ENCODE data around the gene PTPRD. TPM values are rescaled to one million over a fixed set of nuclear protein-coding genes. Genes with fewer than 3 reads are reported as not detected.

The PTPRD gene
- total RNA-seq, 2 experiments from 2014 or later, result 0.03 TPM; not detected in 1

GRCh38 chr9:8838136-8838535 is 1774.7 kb downstream of the PTPRD start:
- no peak overlapping the region for H3K4me3 ChIP-seq (ENCODE audit: low read depth, low read length, poor library complexity, severe bottlenecking)
- CTCF ChIA-PET (ENCODE audit: unreplicated experiment), result no interaction called here
- no peak overlapping the region for H3K27ac ChIP-seq (ENCODE audit: low read depth, low read length, poor library complexity, severe bottlenecking)
- no TSS peak for BruUV-seq (replicated peaks)
- no peaks in the 10 kb centered on the region for H4K20me1 ChIP-seq (ENCODE audit: insufficient read depth, low read length)
- no peaks in the 10 kb centered on the region for H3K79me2 ChIP-seq (ENCODE audit: insufficient read depth, low read depth, low read length)
- POLR2A ChIA-PET, result no interaction called here
- H3K36me3 ChIP-seq (ENCODE audit: insufficient read depth, low read length), result no peaks in the 10 kb centered on the region
- intact Hi-C loops (cut with micrococcal nuclease; ENCODE audit: unreplicated experiment), result no loop called here
- no peaks in the 10 kb centered on the region for H3K9me3 ChIP-seq (ENCODE audit: low read length)
- no peak for TF ChIP-seq EZH2phosphoT487 (IDR thresholded peaks at IDR 0.05; ENCODE audit: borderline replicate concordance, low read depth, low read length)
- TF ChIP-seq, protein P1, sequence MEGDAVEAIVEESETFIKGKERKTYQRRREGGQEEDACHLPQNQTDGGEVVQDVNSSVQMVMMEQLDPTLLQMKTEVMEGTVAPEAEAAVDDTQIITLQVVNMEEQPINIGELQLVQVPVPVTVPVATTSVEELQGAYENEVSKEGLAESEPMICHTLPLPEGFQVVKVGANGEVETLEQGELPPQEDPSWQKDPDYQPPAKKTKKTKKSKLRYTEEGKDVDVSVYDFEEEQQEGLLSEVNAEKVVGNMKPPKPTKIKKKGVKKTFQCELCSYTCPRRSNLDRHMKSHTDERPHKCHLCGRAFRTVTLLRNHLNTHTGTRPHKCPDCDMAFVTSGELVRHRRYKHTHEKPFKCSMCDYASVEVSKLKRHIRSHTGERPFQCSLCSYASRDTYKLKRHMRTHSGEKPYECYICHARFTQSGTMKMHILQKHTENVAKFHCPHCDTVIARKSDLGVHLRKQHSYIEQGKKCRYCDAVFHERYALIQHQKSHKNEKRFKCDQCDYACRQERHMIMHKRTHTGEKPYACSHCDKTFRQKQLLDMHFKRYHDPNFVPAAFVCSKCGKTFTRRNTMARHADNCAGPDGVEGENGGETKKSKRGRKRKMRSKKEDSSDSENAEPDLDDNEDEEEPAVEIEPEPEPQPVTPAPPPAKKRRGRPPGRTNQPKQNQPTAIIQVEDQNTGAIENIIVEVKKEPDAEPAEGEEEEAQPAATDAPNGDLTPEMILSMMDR (conservative IDR thresholded peaks at IDR 0.05; ENCODE audit: low read length), result no peak
- H3K9me2 ChIP-seq (ENCODE audit: insufficient read depth, low read length), result no peaks in the 10 kb centered on the region
- no peak overlapping the region for H3K4me2 ChIP-seq (ENCODE audit: low read length)
- H3K4me1 ChIP-seq (ENCODE audit: insufficient read depth, low read length, poor library complexity, severe bottlenecking), result no peaks in the 10 kb centered on the region
- DNase-seq (ENCODE audit: low spot score), result no peak
- H2AFZ ChIP-seq (ENCODE audit: low read length), result no peak overlapping the region

DNA sequence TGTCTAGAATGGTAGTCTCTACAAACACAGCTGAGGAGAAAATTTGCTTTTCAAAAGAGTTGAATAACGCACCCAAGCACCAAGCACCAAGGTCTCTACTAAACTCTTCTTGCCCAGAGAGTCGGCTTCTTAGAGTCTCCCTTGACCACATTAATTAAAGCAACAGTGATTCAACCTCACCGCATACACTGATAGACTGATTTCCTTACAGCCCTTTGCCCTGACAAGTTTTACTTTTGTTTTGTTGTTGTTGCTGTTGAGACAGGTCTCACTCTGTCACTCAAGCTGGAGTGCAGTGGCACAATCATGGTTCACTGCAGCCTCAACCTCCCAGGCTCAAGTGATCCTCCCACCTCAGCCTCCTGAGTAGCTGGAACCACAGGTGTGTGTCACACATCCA is 1777.5 kb downstream of the PTPRD start:
- no TSS peak for BruUV-seq (replicated peaks)
- no peaks in the 10 kb centered on the region for H3K36me3 ChIP-seq (ENCODE audit: insufficient read depth, low read length)
- POLR2A ChIA-PET, result interaction anchor here (0.6 kb wide), 1 partner anchor 80 kb away, joined by 4 read pairs; no protein-coding TSS in a partner anchor
- no peaks in the 10 kb centered on the region for H3K9me3 ChIP-seq (ENCODE audit: low read length)
- no peaks in the 10 kb centered on the region for H3K79me2 ChIP-seq (ENCODE audit: insufficient read depth, low read depth, low read length)
- no peak overlapping the region for H3K4me2 ChIP-seq (ENCODE audit: low read length)
- no peak for DNase-seq (ENCODE audit: low spot score)
- no peak overlapping the region for H2AFZ ChIP-seq (ENCODE audit: low read length)
- intact Hi-C loops (cut with micrococcal nuclease; ENCODE audit: unreplicated experiment), result no loop called here
- no peaks in the 10 kb centered on the region for H3K4me1 ChIP-seq (ENCODE audit: insufficient read depth, low read length, poor library complexity, severe bottlenecking)
- H3K4me3 ChIP-seq (ENCODE audit: low read depth, low read length, poor library complexity, severe bottlenecking), result no peak overlapping the region
- TF ChIP-seq EZH2phosphoT487 (IDR thresholded peaks at IDR 0.05; ENCODE audit: borderline replicate concordance, low read depth, low read length), result no peak
- TF ChIP-seq, protein P1 (conservative IDR thresholded peaks at IDR 0.05; ENCODE audit: low read length), result no peak
- CTCF ChIA-PET (ENCODE audit: unreplicated experiment), result no interaction called here
- H4K20me1 ChIP-seq (ENCODE audit: insufficient read depth, low read length), result no peaks in the 10 kb centered on the region
- no peaks in the 10 kb centered on the region for H3K9me2 ChIP-seq (ENCODE audit: insufficient read depth, low read length)
- no peak overlapping the region for H3K27ac ChIP-seq (ENCODE audit: low read depth, low read length, poor library complexity, severe bottlenecking)

DNA sequence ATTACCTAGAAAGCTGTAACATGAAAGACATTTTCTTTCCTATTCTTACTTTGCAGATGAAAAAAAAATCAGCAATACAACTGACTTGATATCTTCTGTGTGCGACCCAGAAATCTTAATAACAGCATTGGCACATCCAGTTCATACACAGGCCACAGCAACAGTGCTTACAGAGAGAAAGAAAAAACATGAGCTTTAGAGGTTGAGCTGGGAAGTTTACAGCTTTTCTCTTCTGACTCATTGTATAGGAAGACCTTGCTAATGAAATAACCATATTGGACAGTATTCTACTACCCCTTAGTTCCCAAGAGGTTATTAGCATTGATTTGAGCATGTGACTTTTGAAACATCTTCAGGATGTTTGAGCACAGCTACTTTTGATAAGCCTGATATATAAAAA is 1779.8 kb downstream of the PTPRD start:
- ChIA-PET CTCF (ENCODE audit: unreplicated experiment) (no interaction called here), POLR2A (no interaction called here)
- TF ChIP-seq, protein P1 (conservative IDR thresholded peaks at IDR 0.05; ENCODE audit: low read length), result no peak
- no peak for TF ChIP-seq EZH2phosphoT487 (IDR thresholded peaks at IDR 0.05; ENCODE audit: borderline replicate concordance, low read depth, low read length)
- Histone ChIP-seq H4K20me1 (ENCODE audit: insufficient read depth, low read length) (no peaks in the 10 kb centered on the region), H3K27ac (ENCODE audit: low read depth, low read length, poor library complexity, severe bottlenecking) (no peak overlapping the region), H3K36me3 (ENCODE audit: insufficient read depth, low read length) (no peaks in the 10 kb centered on the region), H3K9me3 (ENCODE audit: low read length) (no peaks in the 10 kb centered on the region), H3K79me2 (ENCODE audit: insufficient read depth, low read depth, low read length) (no peaks in the 10 kb centered on the region), H3K4me2 (ENCODE audit: low read length) (no peak overlapping the region), H3K4me1 (ENCODE audit: insufficient read depth, low read length, poor library complexity, severe bottlenecking) (no peaks in the 10 kb centered on the region), H3K9me2 (ENCODE audit: insufficient read depth, low read length) (no peaks in the 10 kb centered on the region), H3K4me3 (ENCODE audit: low read depth, low read length, poor library complexity, severe bottlenecking) (no peak overlapping the region), H2AFZ (ENCODE audit: low read length) (no peak overlapping the region)
- no TSS peak for BruUV-seq (replicated peaks)
- intact Hi-C loops (cut with micrococcal nuclease; ENCODE audit: unreplicated experiment), result no loop called here
- no peak for DNase-seq (ENCODE audit: low spot score)

Measured in OCI-LY7 (cell line).